Peyer's patch (tissue), 4 donors: ENCODE results near the gene PKD1.

Experiments used
- POLR2A ChIP-seq, 2 donors: fragments of 450-650 bp; IDR thresholded peaks; one replicate each; pipeline ENCODE4 v1.5.1; 2017; ENCODE audit warnings: antibody characterized with exemption in 2 of 2, mild to moderate bottlenecking in 2 of 2, moderate library complexity in 2 of 2
- TF ChIP-seq, protein P1 (sequence below), 6 experiments: fragments of 450-650 bp in 4 of 6; fragments of 200-600 bp in 2 of 6; sonication (generic) in 1 of 6; IDR thresholded peaks; one replicate each; pipeline ENCODE4 v1.5.1; 2017 to 2019; ENCODE audit warnings: antibody characterized with exemption in 6 of 6, mild to moderate bottlenecking in 3 of 6, moderate library complexity in 1 of 6

DNA sequence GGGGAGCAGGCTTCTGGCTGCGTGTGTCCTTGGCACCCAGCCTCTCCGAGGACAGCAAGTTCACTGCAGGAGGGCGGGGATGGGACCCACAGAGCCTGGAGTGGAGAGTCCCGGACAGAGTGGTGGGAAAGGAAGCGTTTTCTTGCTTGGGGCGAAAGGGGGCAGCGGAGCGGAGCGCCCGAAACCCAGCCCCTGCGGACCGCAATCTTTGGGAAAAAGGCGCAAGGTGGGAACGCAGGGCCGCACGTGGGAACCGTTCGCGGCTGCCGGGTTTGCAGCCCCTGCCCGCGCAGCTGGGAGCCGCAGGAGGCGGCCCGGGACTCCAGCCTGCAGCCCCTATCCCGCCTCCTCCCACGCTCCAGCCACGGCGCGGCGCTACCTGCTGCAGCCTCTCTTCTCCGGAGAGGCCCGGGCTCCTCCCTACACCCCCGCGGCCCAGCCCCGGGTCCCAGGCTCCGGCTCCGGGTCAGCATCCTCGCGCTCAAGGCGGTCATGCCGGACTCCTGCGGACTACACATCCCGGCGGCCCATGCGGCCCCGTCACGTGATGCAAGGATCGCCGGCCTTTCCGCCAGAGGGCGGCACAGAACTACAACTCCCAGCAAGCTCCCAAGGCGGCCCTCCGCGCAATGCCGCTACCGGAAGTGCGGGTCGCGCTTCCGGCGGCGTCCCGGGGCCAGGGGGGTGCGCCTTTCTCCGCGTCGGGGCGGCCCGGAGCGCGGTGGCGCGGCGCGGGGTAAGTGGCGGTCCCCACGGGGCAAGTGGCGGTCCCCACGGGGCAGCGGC, 88.2 kb downstream of the PKD1 start, which contains the start of the genes NTHL1 and TSC2:
- TF ChIP-seq, protein P1, sequence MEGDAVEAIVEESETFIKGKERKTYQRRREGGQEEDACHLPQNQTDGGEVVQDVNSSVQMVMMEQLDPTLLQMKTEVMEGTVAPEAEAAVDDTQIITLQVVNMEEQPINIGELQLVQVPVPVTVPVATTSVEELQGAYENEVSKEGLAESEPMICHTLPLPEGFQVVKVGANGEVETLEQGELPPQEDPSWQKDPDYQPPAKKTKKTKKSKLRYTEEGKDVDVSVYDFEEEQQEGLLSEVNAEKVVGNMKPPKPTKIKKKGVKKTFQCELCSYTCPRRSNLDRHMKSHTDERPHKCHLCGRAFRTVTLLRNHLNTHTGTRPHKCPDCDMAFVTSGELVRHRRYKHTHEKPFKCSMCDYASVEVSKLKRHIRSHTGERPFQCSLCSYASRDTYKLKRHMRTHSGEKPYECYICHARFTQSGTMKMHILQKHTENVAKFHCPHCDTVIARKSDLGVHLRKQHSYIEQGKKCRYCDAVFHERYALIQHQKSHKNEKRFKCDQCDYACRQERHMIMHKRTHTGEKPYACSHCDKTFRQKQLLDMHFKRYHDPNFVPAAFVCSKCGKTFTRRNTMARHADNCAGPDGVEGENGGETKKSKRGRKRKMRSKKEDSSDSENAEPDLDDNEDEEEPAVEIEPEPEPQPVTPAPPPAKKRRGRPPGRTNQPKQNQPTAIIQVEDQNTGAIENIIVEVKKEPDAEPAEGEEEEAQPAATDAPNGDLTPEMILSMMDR (IDR thresholded peaks at IDR 0.05) = peak; percentile 38 to 73 (median 64)
- no peak for TF ChIP-seq POLR2A (IDR thresholded peaks at IDR 0.05)
